ENCODE results near the gene C1orf87. TPM values are rescaled to one million over a fixed set of nuclear protein-coding genes. Genes with fewer than 3 reads are reported as not detected.

C1orf87 gene
- total RNA-seq, 1 experiment from 2014 or later, result not detected

GRCh38 chr1:59947047-59947938, 126.3 kb downstream of the C1orf87 start (continued):
- peak; percentile 79 to 92 (median 88) for TF ChIP-seq CTCF (IDR thresholded peaks at IDR 0.05 in 2 of 3, conservative IDR thresholded peaks at IDR 0.05 in 1 of 3; ENCODE audit: borderline replicate concordance in 1 of 3, insufficient read depth in 1 of 3, low read depth in 2 of 3, low read length in 2 of 3)
- no peak for TF ChIP-seq MAX (IDR thresholded peaks at IDR 0.05)
- TF ChIP-seq ELF1 (IDR thresholded peaks at IDR 0.05; ENCODE audit: borderline replicate concordance, low read depth), result no peak
- TF ChIP-seq SRF (IDR thresholded peaks at IDR 0.05; ENCODE audit: low read depth), result no peak

GRCh38 chr1:59945790-59946189, 127.8 kb downstream of the C1orf87 start:
- intact Hi-C loops (cut with micrococcal nuclease), result loop anchor here (5.0 to 10.0 kb wide), 4 partner anchors 43 to 1431 kb away; no protein-coding TSS in a partner anchor
- RAD21 ChIA-PET (ENCODE audit: low non-redundant PET in 1 of 2, low total read pairs in 2 of 2, uncharacterized antibody in 2 of 2, unreplicated experiment in 2 of 2), result no interaction called here
- BruUV-seq (replicated peaks), result no TSS peak

More at GRCh38 chr1:59945790-59946189, 127.8 kb downstream of the C1orf87 start:
- no peaks in the 10 kb centered on the region for H3K79me2 ChIP-seq (ENCODE audit: insufficient read depth, low read length)
- no peak overlapping the region for H3K4me3 ChIP-seq (replicated peaks in 1 of 2; ENCODE audit: low read depth in 1 of 2, low read length in 2 of 2)
- no peak for ATAC-seq
- ChIA-PET POLR2A (no interaction called here), CTCF (interaction anchor here (2.4 kb wide), 2 partner anchors 21 to 67 kb away, joined by 9 to 78 read pairs; no protein-coding TSS in a partner anchor)
- no peak overlapping the region for H3K4me2 ChIP-seq (ENCODE audit: low read length)
- H3K9me2 ChIP-seq (ENCODE audit: insufficient read depth), result no peaks in the 10 kb centered on the region
- H3K9me3 ChIP-seq (ENCODE audit: control insufficient read depth in 1 of 2, insufficient read depth in 1 of 2, low read depth in 1 of 2, low read length in 2 of 2), result no peaks in the 10 kb centered on the region
- no peak for DNase-seq (ENCODE audit: low read depth, low spot score)
- no peak overlapping the region for H3K27ac ChIP-seq (ENCODE audit: low read depth, low read length)
- TF ChIP-seq EZH2 (IDR thresholded peaks at IDR 0.05) (no peak), ZBTB33 (IDR thresholded peaks at IDR 0.05; ENCODE audit: extremely low read depth, insufficient replicate concordance, low read length) (no peak), CBX3 (IDR thresholded peaks at IDR 0.05; ENCODE audit: low read depth) (no peak), EZH2phosphoT487 (IDR thresholded peaks at IDR 0.05; ENCODE audit: borderline replicate concordance) (no peak), SRF (IDR thresholded peaks at IDR 0.05; ENCODE audit: low read depth) (no peak), POLR2AphosphoS5 (IDR thresholded peaks at IDR 0.05; ENCODE audit: low read depth, low read length) (no peak), YY1 (IDR thresholded peaks at IDR 0.05; ENCODE audit: extremely low read depth, insufficient replicate concordance, low read depth, low read length) (no peak), TCF7L2 (IDR thresholded peaks at IDR 0.05; ENCODE audit: borderline replicate concordance, extremely low read depth, insufficient read depth, insufficient read length) (no peak), MAX (IDR thresholded peaks at IDR 0.05) (no peak), ATF3 (IDR thresholded peaks at IDR 0.05) (no peak), CEBPB (IDR thresholded peaks at IDR 0.05; ENCODE audit: low read depth) (no peak), ZNF274 (IDR thresholded peaks at IDR 0.05; ENCODE audit: low read depth, low read length) (no peak), POLR2A (IDR thresholded peaks at IDR 0.05; ENCODE audit: borderline replicate concordance, extremely low read depth, insufficient read depth, insufficient read length) (no peak)
- no peak overlapping the region for H3K9ac ChIP-seq (ENCODE audit: low read length)
- H4K20me1 ChIP-seq (ENCODE audit: insufficient read depth), result no peaks in the 10 kb centered on the region
- H3K4me1 ChIP-seq (ENCODE audit: control insufficient read depth in 1 of 2, insufficient read depth in 2 of 2, low read length in 2 of 2), result no peaks in the 10 kb centered on the region
- H3K36me3 ChIP-seq (ENCODE audit: control insufficient read depth in 1 of 2, insufficient read depth in 2 of 2, low read length in 2 of 2), result no peaks in the 10 kb centered on the region
- no peak overlapping the region for H2AFZ ChIP-seq (ENCODE audit: low read depth, low read length, poor library complexity, severe bottlenecking)
- H3K27me3 ChIP-seq (ENCODE audit: insufficient read depth, low read length), result peaks cover 7% of the 10 kb centered on the region; the same call in 1 of the 2 replicates
